HG03342 (cell line): ENCODE measurements around the gene LRRC32.
"Not testable (repeated sequence)": the region's sequence is repeated elsewhere in the genome, so short reads cannot be mapped to it uniquely, and the experiment has no call there.

ENCODE experiments used
- ATAC-seq: cut with Tn5 transposase; IDR thresholded peaks from one replicate; pipeline ENCODE4 v1.9.1; 2021; ENCODE audit warnings: mild to moderate bottlenecking, moderate library complexity; ENCODE audit not compliant: unreplicated experiment

Gene LRRC32

DNA sequence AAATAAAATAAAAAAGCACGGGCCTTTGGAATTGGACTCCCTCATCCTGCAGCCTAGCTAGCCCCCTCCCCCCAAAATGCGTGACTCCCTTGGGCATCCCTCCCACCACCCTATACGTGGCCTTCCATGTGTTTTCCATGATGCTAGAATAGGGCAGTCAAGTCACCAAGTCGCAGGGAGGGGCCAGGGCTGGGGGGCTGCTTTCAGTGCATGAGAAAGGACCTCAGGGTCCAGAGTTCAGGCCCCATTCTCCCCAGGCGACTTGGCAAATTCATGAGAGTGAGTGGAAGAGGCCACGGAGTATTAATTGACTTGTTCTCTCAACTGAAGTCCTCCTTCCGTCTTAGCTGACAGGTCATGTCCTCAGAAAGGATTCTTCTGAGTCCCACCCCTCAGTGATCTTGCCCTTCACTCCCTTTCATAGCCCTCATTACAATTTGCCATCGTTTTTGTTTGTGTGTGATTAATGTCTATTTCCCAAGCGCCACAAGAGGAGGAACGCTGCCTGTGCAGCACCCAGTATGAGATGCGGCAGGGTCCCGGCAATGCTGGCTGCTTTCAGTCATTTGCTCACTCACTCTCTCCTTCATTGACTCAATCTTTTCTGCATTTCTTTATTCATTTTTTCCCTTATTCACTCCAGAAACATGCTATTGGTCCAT, 17.4 kb downstream of the LRRC32 start:
- no peak for ATAC-seq

DNA sequence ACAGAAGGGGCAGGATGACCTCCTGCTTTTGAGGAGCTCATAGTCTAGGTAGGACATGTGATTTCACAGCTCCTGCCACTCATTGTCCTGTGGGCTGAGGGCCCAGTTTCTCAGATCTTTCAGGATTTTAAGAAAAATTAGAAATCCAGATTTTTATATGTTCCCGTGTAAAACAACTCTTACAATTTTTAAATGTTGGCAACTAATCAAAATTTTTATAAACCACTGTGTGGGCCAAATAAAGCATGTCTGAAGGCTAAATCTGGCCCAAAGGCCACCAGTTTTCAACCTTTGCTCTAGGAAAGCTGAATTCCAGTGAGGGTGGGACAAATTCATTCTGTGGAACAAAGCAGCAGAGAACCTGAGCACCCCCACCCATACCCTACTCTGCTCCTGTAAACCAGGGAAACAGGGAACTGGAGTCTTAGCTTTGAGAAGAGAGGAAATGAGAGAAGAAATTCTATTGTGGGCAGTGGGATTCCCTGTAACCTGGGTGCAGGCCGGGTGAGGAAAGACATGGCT, 20.6 kb downstream of the LRRC32 start:
- no peak for ATAC-seq

DNA sequence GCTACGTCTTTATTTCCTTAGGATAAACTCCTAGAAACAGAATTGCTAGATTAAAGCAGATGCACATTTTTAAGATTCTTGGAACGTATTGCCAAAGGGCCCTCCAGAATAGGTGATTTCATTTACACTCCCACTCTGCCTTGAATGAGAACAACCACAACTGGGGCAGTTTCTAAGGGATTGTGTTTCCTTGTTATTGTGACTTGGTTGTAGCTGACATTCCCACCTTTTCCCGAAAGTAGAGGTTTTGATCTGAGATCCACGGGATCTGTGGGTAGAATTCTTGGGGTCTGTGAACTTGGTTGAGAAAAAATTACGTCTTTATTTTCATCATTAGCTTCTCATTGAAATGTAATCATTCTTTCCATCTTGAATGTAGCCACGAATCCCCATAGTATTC, 21.5 kb downstream of the LRRC32 start:
- ATAC-seq, result no peak

DNA sequence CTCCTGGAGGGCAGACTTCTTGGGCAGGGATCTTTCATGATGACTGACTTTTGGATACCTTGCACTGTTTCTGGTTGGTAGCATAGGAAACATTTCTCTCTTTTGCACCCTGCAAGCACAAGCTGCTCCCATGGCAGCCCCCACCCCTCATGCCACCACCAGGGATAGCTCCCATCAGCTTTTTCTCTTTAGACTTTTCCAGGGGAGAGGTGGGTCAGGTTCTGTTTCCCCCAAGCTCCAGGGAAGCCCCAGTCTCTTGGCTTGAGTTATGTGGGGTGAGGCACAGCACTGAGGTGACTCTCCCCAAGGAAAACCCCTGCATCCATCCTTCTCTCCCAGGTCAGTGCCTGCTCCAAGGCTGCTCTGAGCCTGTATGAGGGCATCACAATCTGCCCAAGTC, 22.5 kb downstream of the LRRC32 start:
- no peak for ATAC-seq

DNA sequence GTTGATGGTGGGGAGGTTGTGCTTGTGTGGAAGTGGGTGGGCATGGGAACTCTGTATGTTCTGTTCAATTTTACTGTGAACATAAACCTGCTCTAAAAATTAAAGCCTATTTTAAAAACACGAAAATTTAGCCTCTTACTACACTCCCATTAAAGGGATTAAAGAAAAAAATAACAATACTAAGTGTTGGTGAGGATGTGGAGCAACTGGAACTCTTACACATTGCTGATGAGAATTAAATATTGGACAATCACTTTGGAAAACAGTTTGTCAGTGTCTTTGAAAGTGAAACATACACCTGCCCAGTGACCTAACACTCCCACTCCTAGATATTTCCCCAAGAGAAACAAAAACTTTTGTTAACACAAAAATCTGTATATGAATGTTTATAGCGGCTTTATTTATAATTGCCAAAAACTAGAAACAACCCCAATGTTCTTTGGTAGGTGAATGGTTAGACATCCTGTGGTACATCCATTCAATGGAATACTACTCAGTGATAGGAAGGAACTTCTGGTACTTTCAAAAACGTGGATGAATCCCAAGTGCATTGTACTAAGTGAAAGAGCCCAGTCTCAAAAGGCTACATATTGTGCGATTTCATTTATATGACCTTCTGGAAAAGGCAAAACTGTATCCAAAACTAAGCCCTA, 23.5 kb downstream of the LRRC32 start:
- no peak for ATAC-seq

DNA sequence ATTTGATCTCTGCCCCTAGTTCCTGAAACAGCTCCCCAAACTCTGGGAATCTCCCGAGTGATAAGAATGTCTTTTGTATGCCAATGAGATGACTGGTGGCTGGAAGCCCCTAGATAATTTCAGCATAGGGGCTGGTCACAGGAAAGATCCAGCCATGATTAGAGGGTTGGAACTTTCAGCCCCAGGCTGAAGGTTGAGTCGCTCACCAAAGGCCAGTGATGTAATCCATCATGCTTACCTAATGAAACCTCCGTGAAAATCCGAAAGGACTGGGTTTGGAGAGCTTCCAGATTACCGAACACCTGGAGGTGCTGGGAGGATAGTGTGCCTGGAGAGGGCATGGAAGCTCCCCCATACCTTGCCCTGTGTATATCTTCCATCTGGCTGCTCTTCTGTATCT, 26.0 kb downstream of the LRRC32 start:
- ATAC-seq, result no peak

DNA sequence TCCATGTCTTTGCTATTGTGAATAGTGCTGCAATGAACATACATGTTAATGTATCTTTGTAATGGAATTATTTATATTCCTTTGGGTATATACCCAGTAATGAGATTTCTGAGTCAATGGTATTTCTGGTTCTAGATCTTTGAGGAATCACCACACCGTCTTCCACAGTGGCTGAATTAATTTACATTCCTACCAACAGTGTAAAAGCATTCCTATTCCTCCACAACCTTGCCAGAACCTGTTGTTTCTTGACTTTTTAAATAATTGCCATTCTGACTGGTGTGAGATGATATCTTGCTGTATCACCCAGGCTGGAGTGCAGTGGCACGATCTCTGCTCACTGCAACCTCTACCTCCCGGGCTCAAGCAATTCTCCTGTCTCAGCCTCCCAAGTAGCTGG, 26.8 kb downstream of the LRRC32 start:
- not testable (repeated sequence) for ATAC-seq

DNA sequence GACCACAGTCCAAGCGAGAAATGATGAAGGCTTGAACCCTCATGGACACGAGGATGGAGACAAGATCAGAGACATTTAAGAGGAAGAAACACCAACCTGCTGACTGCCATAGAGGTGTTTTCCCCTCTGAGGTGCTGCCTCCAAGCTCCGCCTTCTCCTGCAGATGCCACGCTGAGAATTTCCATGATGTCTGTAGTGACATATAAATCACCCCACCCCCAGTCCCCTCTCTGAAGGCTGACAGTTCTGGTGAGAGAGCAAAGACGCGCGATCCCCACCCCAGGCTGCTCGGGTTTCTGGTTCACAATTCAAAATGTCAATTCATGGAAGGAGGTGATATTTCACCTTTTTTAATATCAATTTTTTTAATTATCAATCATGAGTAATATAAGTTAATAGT, 28.2 kb downstream of the LRRC32 start:
- no peak for ATAC-seq

DNA sequence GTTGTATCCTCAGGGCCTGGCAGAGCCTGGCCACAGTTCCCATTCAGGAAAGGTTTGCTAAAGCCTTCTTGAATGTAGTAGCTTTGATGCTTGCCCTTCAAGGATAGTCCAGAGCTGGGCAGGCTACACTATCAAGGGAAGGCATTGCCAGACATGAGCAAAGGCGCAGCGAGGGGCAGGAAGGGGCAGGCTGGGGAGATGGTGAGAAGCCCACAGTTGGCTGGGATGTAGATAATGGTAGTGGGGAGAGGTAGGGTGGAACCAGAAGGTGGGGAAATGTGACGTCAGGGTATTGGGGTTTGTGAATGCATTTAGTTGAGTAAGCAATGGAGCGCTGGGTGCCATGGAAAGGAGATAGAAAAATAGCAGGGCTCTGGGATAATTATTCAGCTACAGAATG, 28.6 kb downstream of the LRRC32 start:
- ATAC-seq, result no peak

DNA sequence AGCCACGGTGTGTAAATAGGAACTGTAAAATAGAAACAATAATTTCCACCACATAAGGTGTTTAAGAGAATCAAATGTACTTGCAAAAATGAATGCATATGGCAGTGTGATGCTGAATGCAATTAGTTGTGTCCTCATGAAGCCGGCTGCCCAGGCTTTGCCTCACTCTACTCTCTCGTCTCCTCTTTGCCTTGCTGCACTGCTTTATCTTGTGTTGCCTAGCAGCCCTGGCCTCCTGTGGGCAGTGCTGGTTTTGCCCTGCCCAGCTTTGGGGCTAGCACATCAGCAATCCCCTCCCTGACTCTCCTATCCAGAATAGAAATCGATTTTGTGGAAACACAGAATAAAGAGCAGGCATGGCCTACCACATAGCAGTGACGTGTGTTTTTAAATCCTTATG, 30.0 kb downstream of the LRRC32 start:
- ATAC-seq, result no peak

DNA sequence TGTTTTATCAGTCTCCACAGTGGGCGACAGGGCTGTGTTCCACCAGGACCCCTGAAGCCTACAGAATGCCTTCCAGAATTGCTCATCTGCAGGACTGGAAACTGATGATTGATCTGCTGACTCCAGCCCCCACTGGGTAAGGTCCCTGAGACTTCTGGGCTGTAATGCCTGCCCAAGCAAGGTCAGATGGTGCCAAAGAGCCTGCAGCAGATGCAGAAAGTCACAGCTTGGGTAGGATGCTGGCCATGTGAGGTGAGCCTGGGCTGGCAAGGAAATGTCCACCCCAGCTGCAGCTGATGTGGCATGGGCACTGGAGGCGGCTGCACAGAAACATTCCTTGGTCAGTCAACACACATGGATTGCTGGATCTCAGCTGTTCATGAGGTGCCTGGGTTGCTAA, 30.9 kb downstream of the LRRC32 start:
- ATAC-seq, result no peak

DNA sequence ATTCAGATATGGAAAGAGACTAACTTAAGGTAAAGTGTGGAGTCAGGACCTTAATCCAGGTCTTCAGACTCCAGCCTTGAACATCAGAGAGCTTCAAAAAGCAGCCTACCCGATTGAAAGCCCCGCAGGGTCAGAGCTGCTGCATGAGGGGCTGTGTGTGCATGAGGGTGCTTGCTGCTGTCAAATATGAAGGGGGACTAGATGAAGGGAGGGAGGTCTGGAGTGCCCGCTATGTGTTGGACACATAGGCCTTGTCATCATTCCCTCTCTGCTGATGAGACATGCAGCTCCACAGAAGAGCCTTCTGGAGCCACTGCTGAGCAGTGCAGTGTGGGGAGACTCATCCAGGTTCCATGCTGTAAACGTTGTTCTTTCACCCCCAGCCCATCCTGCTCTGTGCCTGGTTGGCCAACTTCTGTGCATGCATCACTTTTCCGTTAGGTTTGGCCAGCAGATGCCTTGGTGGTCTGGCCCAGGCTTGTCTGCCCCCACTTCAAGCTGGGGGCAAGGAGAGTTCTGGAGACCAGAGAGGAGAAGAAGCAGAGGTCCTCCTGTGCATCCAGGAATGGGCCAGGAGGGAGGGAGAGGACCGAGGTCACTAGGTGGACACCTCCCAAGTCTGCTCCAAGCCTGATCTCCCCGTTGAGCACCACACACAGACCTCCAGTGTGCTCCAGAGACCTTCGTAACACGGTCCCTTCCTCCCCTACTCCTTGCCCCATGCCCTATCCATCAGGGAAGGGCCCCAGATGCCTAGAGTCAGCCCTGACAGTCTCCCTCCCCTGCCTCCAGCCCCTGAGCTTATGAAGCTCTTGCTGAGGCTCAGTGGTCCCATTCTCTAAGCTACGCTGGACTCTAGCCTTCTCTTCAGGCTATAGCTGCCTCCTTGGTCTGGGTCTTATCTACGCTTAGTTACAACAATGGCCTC, 32.0 kb downstream of the LRRC32 start:
- ATAC-seq, result no peak

DNA sequence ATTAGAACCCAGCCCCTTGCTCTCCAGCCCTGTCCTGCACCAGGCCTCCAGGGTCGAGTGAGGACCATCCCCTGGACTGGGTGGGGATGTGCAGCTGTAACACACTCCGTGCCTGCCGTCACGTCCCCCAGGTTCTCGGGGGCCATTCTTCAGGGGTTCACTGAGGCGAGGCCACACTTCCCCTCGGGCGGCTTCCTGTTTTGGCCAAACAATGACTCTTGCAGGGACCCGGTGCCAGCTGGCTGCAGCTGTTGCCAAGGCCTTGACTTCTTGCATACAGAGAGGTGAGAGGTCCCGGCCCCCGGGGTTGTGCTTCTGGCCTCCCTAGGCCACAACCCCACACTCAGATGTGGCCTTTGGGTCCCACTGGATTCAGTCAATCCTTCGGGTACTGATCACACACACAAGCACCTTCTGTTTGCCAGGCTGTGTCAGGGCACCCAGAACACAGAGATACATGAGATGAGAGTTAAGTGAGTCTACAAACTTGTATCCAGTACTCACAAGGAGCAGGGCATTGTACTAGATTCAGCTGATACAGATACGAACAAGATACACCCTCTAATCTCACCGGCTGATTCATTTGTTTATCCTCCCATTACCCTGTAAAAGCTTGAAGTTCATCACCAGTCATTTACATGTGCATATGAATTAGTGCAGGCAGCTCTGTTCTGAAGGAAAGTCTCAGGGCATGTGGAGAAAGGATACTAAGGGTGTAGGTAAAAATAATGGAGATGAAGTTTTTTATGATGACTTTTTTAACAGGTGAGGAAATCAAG, 32.9 kb downstream of the LRRC32 start:
- ATAC-seq, result peak; percentile 90

DNA sequence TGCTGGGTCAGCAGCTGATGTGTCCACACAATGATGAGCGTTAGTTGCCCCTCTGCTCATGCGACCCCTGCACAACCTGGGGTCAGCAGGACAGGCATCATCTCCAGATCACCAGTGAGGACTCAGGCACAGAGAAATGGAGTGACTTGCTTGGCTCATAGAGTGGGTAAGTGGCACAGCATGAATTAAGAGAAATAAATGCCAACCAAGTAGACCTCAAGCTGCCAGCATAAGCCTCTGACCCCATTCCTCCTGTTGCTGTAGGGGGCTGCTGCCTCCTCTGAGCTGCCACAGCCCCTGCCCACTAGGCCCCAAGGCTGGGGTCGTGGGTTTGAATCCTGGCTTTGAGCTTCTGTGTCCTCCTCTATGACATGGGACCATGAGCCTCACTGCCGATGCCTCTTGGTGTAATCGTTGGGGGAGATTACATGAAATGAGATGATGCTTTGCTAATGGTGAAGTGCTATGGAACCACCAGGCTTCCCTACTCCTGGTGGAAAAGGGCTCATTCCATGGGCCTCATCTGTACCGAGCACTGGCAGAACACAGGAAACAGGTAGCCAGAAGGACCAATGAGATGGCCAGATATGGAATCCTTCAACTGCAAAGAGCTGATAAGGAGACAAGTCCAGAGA, 33.6 kb downstream of the LRRC32 start:
- ATAC-seq, result no peak

DNA sequence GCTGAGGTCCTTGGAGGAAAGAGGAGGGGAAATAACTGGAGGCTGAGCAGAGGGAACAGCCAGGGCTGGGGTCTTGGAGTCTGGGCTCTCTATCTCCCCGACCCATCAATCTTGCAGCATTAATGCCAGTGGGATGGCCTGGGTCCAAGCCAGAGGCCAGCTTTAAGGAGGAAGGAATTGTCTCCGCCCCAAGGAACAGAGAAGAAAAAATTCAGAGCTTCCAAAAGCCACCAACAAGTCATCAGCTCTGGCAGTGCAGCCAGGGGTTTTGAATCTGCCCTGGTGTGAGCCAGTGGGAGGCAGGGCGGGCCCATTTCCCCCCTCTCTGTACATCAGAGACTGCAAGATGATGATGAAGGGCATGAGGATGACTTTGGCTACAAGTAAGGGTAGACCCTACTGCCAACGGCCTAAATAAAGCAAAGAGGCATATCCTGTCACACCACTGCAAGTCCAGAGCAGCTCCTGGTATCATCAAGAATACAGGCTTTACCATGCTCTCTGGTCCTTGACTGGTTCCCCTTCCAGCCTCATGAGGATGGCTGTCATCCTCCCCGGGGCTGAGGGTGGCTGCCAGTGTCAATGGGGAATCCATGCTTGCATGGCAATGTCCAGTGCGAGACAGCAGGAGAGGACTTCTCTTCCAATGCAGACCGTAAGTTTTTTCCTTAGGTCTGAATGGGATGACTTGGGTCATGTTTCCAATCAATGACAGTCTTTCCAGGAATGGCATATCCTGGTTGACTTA, 34.4 kb downstream of the LRRC32 start:
- ATAC-seq, result no peak

DNA sequence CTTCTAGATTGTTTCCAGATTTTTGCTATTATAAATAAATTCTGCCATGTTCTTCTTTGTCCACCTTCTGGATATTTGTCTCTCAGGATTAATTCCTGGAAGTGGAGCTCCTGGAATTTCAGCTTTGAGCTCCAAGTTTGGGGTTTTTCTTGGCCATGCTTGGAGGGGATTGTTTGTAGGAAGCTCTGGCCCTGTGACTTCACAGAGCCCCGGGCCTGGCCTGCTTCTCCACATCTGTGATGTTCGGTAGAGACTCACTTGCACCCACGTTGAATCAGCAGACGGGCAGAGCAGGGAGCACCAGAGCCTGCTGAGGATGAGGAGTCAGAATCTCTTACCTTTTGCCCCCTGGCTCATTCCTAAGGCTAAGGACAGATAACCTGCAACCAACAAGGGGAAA, 35.7 kb downstream of the LRRC32 start:
- ATAC-seq, result no peak

DNA sequence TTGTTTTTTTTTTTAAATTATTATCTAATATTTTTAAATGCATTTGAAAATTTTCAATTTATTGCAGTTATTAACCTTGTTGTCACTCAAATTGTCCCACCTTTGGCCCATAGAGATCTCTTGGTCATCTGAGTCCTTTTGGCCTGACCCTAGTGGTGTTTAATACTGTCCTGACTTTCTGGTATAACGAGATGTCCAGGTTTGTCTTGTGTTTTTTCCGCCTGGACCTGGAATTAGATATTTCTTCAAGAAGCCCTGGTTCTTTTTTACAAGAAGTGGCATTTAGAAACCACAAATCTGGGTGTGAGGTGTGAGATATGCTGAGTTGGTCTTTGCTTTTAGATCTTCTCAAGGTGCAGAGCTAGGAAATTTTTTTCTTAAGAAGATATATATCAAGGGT, 38.1 kb downstream of the LRRC32 start:
- ATAC-seq, result no peak

DNA sequence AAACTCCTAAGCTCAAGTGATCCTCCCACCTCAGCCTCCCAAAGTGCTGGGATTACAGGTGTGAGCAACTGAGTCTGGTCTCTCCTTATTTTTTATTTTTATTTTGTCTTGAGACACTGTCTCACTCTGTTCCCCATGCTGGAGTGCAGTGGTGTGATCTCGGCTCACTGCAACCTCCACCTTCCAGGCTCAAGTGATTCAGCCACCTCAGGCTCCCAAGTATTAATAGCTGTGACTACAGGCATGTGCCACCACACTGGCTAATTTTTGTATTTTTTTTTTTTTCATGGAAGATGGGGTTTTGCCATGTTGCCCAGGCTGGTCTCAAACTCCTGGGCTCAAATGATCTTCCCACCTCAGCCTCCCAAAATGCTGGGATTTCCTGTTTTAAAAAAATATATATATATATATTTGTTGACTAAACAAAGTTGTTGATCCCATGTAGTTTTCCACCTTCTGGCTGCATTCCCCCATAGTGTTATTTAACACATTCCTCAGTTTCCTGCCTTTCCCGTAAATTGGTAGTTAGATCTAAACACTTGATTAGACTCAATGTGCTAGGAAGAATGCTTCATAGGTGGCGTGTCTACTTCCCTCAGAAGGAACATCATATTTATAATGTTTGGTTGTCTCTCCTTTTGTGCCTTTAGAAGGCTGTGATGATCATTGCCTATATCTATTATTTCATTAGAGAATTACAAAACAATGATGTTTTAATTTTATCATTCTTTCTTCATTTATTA, 38.8 kb downstream of the LRRC32 start:
- no peak for ATAC-seq
